NCI-H1694 (cell line): Measurements from ENCODE around the gene LONRF2.

ENCODE experiments used
- DNase-seq: peaks from one replicate; lab custom pipeline; 2025; lab: John Stamatoyannopoulos, UW

Gene LONRF2

GRCh38 chr2:100301881-100302584, 20.3 kb downstream of the LONRF2 start:
- DNase-seq, result no peak

DNA sequence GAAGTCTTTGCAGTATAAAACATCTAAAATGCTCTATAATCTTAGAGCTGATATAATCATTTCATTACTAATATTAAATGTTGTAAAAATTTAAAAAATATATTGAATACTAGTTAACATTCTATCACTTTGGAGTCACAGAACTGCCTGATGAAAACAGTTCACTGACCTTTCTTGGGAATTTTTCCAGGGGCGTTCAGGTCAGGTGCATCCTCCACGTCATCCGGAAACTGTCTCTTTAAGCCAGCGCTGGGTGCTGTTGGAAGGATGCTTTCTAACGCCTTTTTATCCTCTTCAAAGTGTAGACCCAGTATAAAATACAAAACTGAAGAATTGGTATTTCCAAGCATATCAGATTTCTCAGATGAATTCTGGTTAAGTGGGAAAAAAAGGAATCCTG, 22.8 kb downstream of the LONRF2 start:
- DNase-seq, result no peak

DNA sequence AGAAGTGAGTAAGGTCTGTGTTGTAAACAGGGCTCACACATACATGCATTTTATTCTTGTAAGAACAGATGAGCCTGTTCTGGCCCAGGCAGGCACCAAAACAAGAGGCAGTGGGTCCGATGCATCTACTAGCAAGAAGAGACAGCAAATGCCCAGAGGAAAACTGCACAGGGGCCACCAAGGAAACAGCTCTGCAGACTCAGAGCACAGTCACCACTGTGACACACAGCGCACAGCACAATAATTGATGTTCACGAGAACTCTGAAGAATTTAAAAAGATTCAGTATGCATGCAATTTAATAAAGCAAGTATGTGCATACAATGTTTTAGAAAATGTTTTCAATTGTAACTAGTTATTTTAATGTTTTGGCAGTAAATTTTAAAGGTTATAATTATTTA, 24.8 kb downstream of the LONRF2 start:
- no peak for DNase-seq

- no peak for DNase-seq
These were observed 28.2 kb downstream of the LONRF2 start for GRCh38 chr2:100294162-100294497.

GRCh38 chr2:100293341-100294161, 28.8 kb downstream of the LONRF2 start:
- no peak for DNase-seq

DNA sequence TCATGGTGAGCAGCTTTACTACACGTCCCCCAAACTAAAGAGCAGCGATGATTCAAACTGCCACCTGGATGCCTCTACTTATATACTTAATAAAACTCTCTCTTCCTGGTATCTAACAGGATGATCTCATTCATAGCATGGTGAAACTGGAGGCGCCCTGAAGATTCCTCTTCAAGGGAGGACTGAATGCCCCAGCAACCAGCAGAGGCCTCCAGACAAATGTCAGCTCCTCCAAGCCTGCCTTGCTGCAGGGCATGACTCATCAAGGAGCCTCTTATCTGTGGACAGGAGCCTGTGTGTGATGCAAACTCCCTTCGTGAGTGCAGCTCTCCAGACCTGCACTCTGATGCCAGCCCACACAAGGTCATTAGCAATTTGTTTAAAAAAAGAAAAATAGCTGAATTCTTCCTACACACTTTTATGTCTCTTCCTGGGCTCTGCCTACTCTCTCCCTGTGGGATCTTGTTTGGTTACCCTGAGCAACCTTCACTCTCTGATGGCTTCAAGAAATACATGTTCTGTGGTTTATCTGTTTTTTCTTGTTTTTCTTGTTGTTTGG, 30.2 kb downstream of the LONRF2 start:
- no peak for DNase-seq

DNA sequence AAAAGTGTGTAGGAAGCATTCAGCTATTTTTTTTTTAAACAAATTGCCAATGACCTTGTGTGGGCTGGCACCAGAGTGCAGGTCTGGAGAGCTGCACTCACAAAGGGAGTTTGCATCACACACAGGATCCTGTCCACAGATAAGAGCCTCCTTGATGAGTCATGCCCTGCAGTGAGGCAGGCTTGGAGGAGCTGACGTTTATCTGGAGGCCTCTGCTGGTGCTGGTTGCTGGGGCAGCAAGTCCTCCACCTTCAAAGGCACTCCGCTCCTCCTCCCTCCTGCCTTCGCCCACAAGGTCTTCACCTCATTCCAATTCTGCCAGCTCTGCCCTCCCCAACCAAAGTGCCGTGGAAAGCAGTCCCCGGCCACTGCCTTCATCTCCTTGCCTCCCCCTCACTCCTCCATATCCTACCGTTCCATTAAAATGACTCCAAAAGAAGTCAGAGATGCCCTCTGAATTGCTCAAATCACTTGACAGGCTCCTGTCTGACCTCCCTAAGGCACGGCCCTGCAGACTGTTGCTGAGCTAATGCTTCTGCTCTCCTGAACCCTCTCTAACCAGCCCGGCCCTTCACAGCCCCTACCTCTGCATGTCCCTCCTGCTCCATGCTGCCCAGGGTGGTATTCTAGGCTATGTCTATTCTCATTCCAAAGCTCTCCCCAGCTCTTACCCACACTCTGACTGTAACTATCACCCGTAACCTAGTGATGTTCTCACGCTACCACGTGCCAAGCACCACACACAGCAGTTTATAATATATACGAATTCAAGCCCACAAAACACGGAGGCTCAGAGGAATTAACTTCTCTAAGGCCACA, 30.9 kb downstream of the LONRF2 start:
- DNase-seq, result no peak

- DNase-seq, result no peak
These were observed 31.6 kb downstream of the LONRF2 start for GRCh38 chr2:100290718-100291151.

DNA sequence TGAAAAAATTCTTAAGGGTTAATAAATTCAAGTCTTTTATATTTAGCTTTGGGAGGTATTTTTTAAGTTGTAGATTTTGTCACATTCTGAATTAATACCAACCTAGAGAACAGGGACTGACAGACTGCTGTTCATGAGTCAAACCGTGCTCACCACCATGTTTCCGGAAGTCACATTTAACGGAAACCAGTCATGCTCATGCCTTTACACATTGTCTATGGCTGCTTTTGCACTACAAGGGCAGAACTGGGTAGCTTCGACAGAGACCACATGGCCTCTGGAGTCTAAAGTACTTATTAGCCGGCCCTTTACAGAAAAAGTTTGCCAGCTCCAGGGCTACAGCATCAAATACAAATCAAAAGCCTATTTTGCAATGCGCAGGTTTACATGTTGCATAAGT, 33.3 kb downstream of the LONRF2 start:
- DNase-seq, result no peak

DNA sequence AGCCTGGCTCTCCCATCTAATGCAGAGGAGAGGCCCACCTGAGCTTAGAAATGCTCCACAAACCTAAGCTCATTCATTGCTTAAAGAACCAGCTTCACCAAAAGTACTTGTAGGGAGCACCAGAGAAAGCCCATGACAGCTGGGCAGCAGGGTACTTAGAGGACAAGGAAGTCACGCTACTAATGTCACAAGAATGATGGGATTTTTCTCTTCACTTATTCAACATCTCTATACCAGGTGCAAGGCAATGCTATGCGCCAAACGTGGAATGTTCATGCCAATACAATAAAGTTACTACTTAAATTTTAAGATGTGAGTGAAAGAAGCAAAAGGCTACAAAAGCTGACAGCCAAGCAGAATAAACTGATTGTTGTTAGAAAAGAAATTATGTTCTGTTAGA, 36.0 kb downstream of the LONRF2 start:
- no peak for DNase-seq

DNA sequence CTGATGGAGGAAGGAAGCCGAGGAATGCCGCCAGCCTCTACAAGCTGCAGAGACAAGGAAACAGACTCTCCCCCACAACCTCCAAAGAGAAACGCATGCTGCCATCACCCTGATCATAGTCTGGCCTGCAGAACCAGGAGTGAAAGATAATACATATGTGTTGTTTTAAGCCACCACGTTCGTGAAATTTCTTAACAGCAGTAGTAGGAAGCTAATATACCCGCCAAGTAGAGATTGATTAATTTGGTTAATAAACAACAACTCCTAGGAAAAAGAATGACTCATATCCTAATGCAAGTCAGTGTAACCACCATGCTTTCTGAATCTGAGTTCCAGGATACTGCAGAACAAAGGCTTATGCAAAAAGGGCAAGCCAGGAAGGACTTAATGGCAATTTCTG, 36.6 kb downstream of the LONRF2 start:
- no peak for DNase-seq

- no peak for DNase-seq
These were observed 37.3 kb downstream of the LONRF2 start for GRCh38 chr2:100285011-100285410.

DNA sequence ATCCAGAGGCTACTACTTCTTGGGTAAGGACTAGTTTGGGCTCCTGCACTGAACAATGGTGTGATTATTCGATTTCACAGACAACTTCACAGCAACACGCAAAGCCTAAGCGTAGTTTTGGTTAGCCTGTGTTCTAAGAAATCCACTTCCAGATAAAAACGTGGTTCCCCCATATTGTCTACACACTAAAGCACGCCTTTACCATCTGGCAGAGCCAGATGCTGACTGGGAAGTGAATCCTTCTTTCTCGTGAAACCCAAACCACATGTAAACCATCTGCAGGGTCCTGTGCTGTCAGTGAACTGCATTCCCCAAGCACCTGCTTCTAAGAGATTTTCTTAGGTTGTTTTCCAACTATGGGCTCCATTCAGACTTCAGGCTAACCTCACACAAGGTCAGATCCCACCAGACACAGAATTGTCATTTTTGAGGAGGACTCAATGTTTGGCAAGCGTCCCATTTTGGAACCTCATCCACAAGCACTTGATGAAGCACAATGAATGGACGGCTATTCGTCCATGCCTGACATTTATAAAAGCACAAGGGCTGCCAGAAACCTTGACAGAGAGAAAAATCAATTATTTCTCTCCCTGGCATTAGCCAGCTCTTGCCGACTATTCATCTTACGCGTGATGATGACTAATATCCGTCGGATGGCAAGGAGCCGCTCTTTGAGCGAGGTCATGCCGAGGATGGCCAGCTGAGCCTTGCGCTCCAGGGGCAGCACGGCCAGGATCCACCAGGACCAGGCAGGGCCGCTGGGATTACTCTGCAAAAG, 38.4 kb downstream of the LONRF2 start:
- no peak for DNase-seq

DNA sequence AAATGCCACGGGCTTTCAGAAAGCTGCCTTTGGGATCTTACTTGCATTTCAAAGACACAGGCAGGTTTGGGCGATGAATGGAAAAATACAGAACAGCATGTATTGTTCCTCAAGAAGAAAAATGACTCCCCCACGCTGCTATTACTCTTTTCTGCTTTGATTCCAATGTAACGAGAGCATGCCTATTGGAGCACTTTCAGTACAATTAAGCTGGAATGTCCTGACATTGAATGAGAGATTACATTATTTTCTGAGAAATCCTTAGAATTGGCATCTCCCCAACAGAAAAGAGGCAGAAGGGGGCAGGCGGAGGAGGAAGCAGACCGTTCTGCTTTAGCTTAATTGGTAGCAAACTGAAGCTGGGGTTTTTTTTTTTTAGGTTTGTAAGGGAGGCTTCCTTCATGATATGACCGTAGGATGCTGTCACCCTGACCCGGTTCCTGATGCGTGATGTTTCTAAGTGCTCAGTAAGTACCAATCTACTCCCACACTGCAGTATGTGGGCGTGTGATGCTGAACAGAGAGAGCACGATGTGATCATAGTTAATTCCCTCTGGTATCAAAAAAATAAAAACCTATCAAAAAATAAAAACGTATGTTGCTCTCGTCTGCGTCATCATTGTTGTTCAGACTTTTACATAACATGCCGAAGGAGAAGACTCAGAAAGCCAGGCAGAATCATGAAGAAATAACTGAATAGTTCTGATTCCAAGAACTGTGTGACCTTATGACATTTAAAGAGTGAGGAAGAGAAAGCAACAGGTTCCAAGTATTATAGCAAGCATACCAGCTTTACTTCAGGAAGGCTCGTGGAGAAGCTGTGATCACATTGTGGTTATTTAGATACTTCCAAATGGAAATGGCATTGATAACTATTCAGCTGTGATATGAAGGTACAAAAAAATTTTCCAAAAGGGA, 40.5 kb downstream of the LONRF2 start:
- DNase-seq, result no peak

GRCh38 chr2:100279586-100280534, 42.4 kb downstream of the LONRF2 start:
- no peak for DNase-seq

DNA sequence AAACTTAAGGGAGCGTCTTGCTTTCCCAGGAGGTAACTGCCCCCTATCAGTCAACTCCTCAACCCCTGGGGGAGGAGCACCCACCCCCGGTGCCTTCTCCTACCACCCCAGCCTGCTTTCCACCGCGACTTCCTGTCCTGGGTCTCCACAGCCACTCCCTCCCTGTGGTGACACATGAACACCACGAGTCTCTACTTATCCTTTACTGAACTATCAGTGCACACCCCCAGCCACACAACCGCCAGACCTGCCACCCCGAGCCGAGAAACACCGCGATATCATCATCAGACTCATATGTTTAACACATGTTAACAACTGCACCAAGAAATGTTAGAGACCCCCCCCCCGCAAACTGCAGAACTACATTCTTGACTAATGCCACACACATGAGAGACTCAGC, 43.3 kb downstream of the LONRF2 start:
- DNase-seq, result no peak

DNA sequence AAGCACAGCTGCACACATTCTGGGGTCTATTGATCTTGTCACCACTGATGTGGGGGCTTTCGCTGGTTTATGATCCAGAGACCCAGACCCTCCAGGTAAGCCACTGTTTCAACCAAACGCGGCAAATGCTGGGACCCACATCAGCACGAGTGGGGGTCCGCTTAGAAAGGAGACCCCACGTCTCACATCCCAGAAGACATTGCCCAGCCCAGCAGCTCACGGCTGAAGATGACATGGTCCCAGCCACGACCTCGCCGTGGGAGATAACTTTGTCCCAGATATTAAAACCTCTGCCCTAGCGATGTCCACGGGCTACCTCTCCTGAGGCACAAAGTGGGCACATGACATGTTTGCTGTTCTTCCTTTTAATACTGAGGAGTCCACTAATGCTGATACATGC, 43.8 kb downstream of the LONRF2 start:
- no peak for DNase-seq

- DNase-seq, result no peak
These were observed 44.6 kb downstream of the LONRF2 start for GRCh38 chr2:100277540-100278207.

- DNase-seq, result no peak
These were observed 45.6 kb downstream of the LONRF2 start for GRCh38 chr2:100276716-100277115.
